ENCODE results near the gene UNC45A.

- TF ChIP-seq POLR2AphosphoS5 (IDR thresholded peaks at IDR 0.05; ENCODE audit: borderline replicate concordance, low read depth, low read length) (no peak), EZH2 (IDR thresholded peaks at IDR 0.05) (no peak), FOXP2 (optimal IDR thresholded peaks at IDR 0.05; ENCODE audit: control extremely low read depth, extremely low read length, insufficient read depth) (no peak)
These were observed 66.1 kb downstream of the UNC45A start for GRCh38 chr15:91001209-91001608.

All from SK-N-MC (cell line).